Lower leg skin (tissue), 3 donors: ENCODE data around the gene TSKU.

Experiments
- POLR2A ChIP-seq, 2 donors: fragments of 450-650 bp; IDR thresholded peaks; one replicate each; pipeline ENCODE4 v1.6.1; 2016 to 2017; ENCODE audit warnings: antibody characterized with exemption in 2 of 2, mild to moderate bottlenecking in 1 of 2, moderate library complexity in 1 of 2
- TF ChIP-seq, protein P1 (sequence below), 3 donors: fragments of 450-650 bp; IDR thresholded peaks; one replicate each; pipeline ENCODE4 v1.5.1; 2016; ENCODE audit warnings: antibody characterized with exemption in 3 of 3, mild to moderate bottlenecking in 3 of 3, moderate library complexity in 2 of 3

DNA sequence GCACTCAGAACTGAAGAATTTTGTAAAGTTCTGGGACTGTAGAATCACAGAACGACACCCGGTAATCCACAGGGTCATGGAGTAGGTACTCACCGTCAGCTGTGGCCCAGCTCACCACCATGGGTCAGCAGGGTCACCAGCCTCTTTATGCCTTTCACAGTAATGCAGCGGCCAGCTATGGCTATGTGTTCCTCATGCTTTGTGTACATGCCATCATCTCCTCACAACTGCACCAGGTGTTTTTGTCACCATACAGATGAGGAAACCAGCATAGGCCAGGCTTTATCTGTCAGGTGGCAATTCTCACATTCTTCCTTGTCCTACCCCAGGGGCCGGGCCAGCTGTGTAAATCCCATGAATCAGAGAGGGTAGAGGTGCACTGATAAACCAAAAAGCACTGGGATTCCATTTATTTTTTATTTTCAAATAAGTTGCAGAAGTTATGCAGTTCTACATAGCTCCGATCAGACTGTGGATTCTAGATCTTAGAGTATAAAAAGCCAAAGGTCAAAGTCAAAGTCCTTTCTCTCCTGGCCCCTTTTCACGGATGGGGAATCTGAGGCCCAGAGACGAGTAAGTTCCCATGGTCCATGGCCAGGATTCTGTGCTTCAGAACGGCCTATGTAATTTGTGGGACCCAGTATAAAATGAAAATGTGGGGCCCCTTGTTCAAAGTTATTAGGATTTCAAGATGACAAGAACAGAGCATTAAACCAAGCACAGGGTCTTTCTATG lies 17.5 kb downstream of the TSKU start:
- TF ChIP-seq, protein P1, sequence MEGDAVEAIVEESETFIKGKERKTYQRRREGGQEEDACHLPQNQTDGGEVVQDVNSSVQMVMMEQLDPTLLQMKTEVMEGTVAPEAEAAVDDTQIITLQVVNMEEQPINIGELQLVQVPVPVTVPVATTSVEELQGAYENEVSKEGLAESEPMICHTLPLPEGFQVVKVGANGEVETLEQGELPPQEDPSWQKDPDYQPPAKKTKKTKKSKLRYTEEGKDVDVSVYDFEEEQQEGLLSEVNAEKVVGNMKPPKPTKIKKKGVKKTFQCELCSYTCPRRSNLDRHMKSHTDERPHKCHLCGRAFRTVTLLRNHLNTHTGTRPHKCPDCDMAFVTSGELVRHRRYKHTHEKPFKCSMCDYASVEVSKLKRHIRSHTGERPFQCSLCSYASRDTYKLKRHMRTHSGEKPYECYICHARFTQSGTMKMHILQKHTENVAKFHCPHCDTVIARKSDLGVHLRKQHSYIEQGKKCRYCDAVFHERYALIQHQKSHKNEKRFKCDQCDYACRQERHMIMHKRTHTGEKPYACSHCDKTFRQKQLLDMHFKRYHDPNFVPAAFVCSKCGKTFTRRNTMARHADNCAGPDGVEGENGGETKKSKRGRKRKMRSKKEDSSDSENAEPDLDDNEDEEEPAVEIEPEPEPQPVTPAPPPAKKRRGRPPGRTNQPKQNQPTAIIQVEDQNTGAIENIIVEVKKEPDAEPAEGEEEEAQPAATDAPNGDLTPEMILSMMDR (IDR thresholded peaks at IDR 0.05), result no peak
- TF ChIP-seq POLR2A (IDR thresholded peaks at IDR 0.05), result no peak
